Skin epidermis (tissue), 12 donors: ENCODE results near the gene MRPL50.

Source experiments
- H3K27ac ChIP-seq, 21 experiments: fragments of 200-600 bp; sonication (generic) in 11 of 21; one replicate each; pipeline ENCODE4 v1.5.0; 2020; ENCODE audit warnings: mild to moderate bottlenecking in 3 of 21, inconsistent platforms in 2 of 21, moderate library complexity in 2 of 21
- H3K4me3 ChIP-seq, 7 experiments: fragments of 200-600 bp; sonication (generic) in 2 of 7; one replicate each; pipeline ENCODE4 v1.5.0; 2020; ENCODE audit warnings: inconsistent platforms in 2 of 7, mild to moderate bottlenecking in 2 of 7, moderate library complexity in 1 of 7

The MRPL50 gene

GRCh38 chr9:101381833-101382342, 16.5 kb downstream of the MRPL50 start:
- Histone ChIP-seq H3K27ac (no peak overlapping the region), H3K4me3 (no peak overlapping the region)

DNA sequence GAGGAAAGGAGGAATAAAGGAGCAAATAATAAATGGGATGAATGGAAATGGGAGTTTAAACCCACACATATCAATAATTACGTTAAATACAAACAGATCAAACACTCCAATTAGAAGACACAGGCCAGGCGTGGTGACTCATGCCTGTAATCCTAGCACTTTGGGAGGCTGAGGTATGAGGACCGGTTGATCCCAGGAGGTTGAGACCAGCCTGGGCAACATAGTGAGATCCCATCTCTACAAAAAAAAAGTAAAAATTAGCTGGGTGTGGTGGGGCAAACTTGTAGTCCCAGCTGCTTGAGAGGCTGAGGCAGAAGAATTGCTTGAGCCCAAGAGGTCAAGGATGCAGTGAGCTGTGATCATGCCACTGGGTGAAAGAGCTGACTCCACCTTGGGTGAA, 17.3 kb downstream of the MRPL50 start:
- no peak overlapping the region for H3K27ac ChIP-seq
- H3K4me3 ChIP-seq = no peak overlapping the region

- Histone ChIP-seq H3K4me3 (no peak overlapping the region), H3K27ac (no peak overlapping the region)
Measured at GRCh38 chr9:101380295-101380694, 18.1 kb downstream of the MRPL50 start.

DNA sequence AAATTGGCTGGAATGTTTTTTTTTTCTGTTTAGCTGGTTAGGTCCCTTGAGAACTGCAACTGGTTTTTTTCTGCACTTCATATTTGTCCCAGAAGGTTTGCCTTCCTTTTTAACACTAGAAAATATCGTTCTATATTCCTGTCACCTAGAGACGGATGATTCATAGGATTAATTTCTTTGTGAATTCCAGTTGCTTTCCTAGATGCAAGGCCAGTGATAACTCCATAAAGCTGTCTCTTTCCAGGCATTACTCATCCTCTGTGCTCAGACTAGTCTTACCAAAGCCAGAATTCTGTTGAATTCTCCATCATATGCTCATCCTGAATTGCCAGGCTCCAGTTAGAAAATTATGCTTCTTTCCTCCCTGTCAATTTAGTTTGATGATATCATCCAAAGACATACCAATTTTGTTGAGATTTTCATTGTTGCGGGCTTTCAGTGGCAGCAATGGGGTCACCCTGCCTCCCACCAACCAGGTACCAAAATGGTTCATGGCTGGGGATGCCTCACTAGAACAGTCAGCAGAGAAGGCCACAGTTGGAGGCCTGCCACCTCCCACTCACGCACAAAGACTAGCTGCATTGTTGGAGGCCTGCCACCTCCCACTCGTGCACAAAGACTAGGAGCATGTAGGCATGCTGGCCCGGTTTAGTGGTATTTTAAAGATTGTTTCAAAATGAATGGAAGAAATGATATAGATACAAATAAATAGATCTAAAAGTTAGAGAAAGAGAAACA, 22.1 kb downstream of the MRPL50 start:
- Histone ChIP-seq H3K4me3 (no peak overlapping the region), H3K27ac (no peak overlapping the region)

DNA sequence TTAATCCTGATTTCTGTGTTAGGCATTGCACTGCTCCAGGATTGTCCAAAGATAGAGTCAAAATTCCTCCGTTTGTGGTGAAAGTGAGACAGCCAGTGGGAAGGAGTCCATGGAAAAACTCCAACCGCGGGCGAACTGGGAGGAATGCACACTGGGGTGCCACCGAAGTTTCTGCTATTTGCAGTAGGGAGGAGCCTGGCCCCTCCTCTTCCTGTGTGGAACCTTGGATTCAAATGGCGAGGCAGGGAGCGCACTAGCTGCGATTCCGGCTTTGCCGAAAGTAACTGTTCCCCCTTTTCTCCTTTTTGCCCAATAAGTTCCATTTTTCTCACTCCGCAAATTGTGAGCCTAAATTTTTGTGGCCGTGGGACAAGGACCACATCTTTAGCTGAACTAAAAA, 22.9 kb downstream of the MRPL50 start:
- Histone ChIP-seq H3K4me3 (no peak overlapping the region), H3K27ac (no peak overlapping the region)

DNA sequence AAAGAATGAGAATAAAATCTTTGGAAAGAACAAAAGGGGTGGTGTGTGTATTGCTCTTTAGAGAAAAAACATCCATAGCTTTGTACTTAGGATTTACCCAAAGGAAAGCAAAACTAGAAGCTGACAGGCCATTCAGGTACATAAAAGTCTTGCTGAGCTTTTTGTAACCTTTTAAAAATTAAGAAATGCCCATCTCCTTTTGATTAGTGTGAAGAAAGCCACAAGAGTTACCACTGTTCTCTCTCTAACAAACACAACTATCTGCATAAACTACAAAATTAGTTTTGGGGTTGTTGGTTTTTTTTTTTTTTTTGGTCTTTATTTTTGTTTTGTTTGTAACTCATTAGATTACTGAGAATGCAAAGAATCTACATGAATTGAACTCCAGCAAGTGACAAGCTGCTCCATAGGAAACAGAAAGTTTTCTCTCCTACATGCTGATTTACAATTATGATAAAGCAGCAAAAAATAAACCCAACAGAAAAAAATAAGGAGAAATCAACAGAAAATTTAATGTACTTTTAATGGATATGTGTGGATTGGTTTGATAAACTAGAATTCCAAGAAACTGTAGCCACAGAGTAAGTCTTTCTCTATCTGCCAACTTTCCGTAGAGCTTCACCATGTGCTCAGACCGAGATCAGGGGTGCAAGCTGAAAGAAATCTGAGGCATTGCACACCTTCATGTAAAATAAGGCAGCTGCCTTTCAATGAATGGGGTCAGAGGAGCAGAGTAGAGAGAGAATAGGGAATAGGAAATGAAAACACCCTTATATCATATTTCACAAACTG, 25.9 kb downstream of the MRPL50 start:
- no peak overlapping the region for H3K27ac ChIP-seq

GRCh38 chr9:101371813-101372212, 26.6 kb downstream of the MRPL50 start:
- Histone ChIP-seq H3K4me3 (no peak overlapping the region), H3K27ac (no peak overlapping the region)

More for the DNA sequence above, 25.9 kb downstream of the MRPL50 start:
- H3K4me3 ChIP-seq = no peak overlapping the region

DNA sequence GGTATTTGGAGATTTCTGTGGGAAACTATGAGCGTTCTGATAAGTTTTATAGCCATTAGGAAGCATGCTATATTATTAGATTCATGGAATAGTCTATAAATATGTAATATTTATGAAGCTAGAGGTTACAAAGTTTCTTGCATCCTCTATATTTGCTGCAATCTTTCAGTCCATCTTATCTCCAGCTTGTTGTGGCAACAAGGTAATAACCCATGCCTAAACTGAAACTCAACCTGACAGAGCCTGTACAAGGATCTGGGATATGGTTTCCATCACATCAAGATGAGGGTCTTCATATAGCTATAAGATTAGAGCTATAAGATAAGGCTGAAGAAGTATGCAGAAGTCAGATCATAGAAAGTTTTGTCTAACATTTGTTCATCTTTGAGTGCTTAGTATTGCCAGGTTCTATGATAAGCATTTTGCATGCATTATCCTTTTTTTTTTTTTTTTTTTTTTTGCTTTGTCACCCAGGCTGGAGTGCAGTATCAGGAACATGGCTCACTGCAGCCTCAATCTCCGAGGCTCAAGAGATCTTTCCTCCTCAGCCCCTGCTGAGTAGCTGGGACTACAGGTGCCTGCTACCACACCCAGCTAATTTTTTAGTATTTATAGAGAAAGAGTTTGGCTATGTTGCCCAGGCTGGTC, 28.4 kb downstream of the MRPL50 start:
- H3K4me3 ChIP-seq = no peak overlapping the region
- no peak overlapping the region for H3K27ac ChIP-seq

GRCh38 chr9:101369286-101369685, 29.1 kb downstream of the MRPL50 start:
- no peak overlapping the region for H3K4me3 ChIP-seq
- H3K27ac ChIP-seq = no peak overlapping the region

DNA sequence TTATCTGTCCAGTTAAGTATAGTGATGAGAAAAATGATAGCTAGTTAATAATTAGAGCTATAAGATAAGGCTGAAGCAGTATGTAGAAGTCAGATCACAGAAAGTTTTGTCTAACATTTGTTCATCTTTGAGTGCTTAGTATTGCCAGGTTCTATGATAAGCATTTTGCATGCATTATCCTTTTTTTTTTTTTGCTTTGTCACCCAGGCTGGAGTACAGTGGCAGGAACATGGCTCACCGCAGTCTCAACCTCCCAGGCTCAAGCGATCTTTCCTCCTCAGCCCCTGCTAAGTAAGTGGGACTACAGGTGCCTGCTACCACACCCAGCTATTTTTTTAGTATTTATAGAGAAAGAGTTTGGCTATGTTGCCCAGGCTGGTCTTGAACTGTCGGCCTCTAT, 31.1 kb downstream of the MRPL50 start:
- H3K27ac ChIP-seq = no peak overlapping the region
- H3K4me3 ChIP-seq = no peak overlapping the region

GRCh38 chr9:101366038-101366756, 32.2 kb downstream of the MRPL50 start:
- Histone ChIP-seq H3K27ac (no peak overlapping the region), H3K4me3 (no peak overlapping the region)

GRCh38 chr9:101365181-101365580, 33.2 kb downstream of the MRPL50 start:
- Histone ChIP-seq H3K4me3 (no peak overlapping the region), H3K27ac (no peak overlapping the region)

GRCh38 chr9:101362450-101362849, 36.0 kb downstream of the MRPL50 start:
- no peak overlapping the region for H3K27ac ChIP-seq
- no peak overlapping the region for H3K4me3 ChIP-seq

GRCh38 chr9:101360647-101361046, 37.8 kb downstream of the MRPL50 start:
- Histone ChIP-seq H3K4me3 (no peak overlapping the region), H3K27ac (no peak overlapping the region)

DNA sequence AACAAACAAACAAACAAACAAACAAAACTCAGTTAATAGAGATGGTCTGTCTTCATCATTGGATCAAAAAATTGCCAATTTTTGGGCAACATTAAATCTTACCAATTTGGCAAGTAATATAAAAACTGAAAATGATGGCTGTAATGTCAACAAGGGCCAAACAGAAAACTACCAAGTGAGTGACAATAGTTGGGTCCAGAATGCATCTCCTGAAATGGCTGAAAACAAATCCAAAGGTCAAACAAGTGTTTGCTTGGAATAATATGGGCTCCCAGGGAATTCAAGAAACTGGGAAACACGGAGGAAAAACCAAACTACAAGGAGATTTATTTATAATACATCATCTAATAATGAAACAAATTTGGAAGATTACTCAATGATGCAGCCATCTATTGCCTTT, 38.7 kb downstream of the MRPL50 start:
- H3K27ac ChIP-seq = no peak overlapping the region
- no peak overlapping the region for H3K4me3 ChIP-seq

DNA sequence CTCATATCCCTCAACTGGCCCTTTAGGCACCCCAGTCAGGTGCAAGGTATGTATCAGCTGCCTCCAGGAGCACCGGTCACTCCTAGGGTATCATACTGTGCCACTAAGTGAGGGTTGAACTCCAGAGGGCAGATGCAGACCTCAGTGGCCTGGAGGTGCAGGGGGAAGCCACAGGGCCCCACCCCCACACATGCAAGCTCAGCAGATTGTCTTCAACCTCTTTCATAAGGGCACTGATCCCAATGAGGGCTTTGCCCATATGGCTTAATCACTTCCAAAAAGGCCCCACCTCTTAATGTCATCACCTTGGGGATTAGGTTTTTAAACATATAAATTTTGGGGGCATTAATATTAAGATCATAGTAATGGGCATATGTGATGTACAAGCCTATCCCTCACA, 41.8 kb downstream of the MRPL50 start:
- Histone ChIP-seq H3K4me3 (no peak overlapping the region), H3K27ac (no peak overlapping the region)

GRCh38 chr9:101354765-101355708, 43.4 kb downstream of the MRPL50 start:
- H3K27ac ChIP-seq = no peak overlapping the region
- no peak overlapping the region for H3K4me3 ChIP-seq

DNA sequence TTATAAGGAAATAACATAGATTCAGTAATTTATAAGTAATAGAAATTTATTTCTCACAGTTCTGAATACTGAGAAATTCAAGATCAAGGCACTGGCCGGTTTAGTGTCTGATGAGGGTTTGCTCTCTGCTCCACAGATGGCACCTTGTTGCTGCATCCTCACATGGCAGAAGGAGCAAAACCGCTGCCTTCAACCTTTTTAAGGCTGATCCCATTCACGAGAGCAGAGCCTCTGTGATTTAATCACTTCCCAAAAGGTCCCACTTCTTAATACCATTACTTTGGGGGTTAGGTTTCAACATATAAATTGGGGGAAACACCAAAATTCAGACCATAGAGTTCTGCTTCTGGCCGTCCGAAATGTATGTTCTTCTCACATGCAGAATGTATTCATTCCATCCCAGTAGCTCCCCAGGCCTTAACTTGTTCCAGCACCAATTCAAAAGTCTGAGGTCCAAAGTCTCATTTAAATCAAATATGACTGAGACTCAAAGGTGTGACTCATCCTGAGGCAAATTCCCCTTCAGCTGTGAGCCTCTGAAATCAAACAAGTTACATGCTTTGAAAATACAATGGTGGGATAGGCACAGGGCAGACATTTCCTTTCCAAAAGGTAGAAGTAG, 44.2 kb downstream of the MRPL50 start:
- no peak overlapping the region for H3K4me3 ChIP-seq
- no peak overlapping the region for H3K27ac ChIP-seq

- Histone ChIP-seq H3K4me3 (no peak overlapping the region), H3K27ac (no peak overlapping the region)
Measured at GRCh38 chr9:101353683-101354082, 44.7 kb downstream of the MRPL50 start.
